ENCODE measurements around the gene PI16. TPM values are rescaled to one million over a fixed set of nuclear protein-coding genes. Genes with fewer than 3 reads are reported as not detected.
"Not testable (repeated sequence)": the region's sequence is repeated elsewhere in the genome, so short reads cannot be mapped to it uniquely, and the experiment has no call there.

PI16 gene
- total and polyA plus RNA-seq, 2 experiments from 2014 or later = 0.50 TPM; not detected in 1

- TF ChIP-seq JUNB (IDR thresholded peaks at IDR 0.05; ENCODE audit: unreplicated experiment) (no peak), EZH2 (IDR thresholded peaks at IDR 0.05; ENCODE audit: low read depth, unreplicated experiment) (no peak), ZNF331 (CRISPR knock-in tag; IDR thresholded peaks at IDR 0.05; ENCODE audit: low read depth) (no peak)
- TF ChIP-seq, protein P1, sequence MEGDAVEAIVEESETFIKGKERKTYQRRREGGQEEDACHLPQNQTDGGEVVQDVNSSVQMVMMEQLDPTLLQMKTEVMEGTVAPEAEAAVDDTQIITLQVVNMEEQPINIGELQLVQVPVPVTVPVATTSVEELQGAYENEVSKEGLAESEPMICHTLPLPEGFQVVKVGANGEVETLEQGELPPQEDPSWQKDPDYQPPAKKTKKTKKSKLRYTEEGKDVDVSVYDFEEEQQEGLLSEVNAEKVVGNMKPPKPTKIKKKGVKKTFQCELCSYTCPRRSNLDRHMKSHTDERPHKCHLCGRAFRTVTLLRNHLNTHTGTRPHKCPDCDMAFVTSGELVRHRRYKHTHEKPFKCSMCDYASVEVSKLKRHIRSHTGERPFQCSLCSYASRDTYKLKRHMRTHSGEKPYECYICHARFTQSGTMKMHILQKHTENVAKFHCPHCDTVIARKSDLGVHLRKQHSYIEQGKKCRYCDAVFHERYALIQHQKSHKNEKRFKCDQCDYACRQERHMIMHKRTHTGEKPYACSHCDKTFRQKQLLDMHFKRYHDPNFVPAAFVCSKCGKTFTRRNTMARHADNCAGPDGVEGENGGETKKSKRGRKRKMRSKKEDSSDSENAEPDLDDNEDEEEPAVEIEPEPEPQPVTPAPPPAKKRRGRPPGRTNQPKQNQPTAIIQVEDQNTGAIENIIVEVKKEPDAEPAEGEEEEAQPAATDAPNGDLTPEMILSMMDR (conservative IDR thresholded peaks at IDR 0.05; ENCODE audit: low read depth in 2 of 2) = no peak
Observed at GRCh38 chr6:36946526-36946925, 8.0 kb upstream of the PI16 start (continued).

- H4K20me1 ChIP-seq (replicated peaks; ENCODE audit: insufficient read depth) = no peaks in the 10 kb centered on the region
- H3K4me1 ChIP-seq (ENCODE audit: insufficient read depth) = peaks cover 28% of the 10 kb centered on the region
- H2AFZ ChIP-seq = peak overlapping the region; percentile 63; the same call in 1 of the 2 replicates
- H3F3A ChIP-seq (replicated peaks; ENCODE audit: low read depth) = 0 out of 2 replicates have a peak, but pooled peaks cover 3% of the 10 kb centered on the region
- H3K27ac Mint-ChIP-seq = no peak overlapping the region
- H3K4me3 ChIP-seq = no peak overlapping the region
- DNase-seq (ENCODE audit: low spot score) = no peak
- no peak overlapping the region for H3K27ac ChIP-seq (ENCODE audit: low read depth)
- no peak overlapping the region for H3K4me3 Mint-ChIP-seq
- no peaks in the 10 kb centered on the region for H3K9me3 Mint-ChIP-seq
- H3K36me3 Mint-ChIP-seq (ENCODE audit: low read depth) = no peaks in the 10 kb centered on the region
- peak; percentile 73 for ATAC-seq
- H3K36me3 ChIP-seq (ENCODE audit: insufficient read depth) = no peaks in the 10 kb centered on the region
- no peaks in the 10 kb centered on the region for H3K27me3 Mint-ChIP-seq (ENCODE audit: insufficient read depth, low read depth, poor library complexity)
- H3K9me2 ChIP-seq (ENCODE audit: insufficient read depth) = no peaks in the 10 kb centered on the region
- no peaks in the 10 kb centered on the region for H3K27me3 ChIP-seq (ENCODE audit: insufficient read depth)
- H3K4me2 ChIP-seq = no peak overlapping the region
- peaks cover 19% of the 10 kb centered on the region for H3K4me1 Mint-ChIP-seq
- no peaks in the 10 kb centered on the region for H3K79me2 ChIP-seq (replicated peaks; ENCODE audit: insufficient read depth)
- TF ChIP-seq, protein P2, sequence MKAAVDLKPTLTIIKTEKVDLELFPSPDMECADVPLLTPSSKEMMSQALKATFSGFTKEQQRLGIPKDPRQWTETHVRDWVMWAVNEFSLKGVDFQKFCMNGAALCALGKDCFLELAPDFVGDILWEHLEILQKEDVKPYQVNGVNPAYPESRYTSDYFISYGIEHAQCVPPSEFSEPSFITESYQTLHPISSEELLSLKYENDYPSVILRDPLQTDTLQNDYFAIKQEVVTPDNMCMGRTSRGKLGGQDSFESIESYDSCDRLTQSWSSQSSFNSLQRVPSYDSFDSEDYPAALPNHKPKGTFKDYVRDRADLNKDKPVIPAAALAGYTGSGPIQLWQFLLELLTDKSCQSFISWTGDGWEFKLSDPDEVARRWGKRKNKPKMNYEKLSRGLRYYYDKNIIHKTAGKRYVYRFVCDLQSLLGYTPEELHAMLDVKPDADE (IDR thresholded peaks at IDR 0.05) = no peak
- no peak for TF ChIP-seq EZH2 (IDR thresholded peaks at IDR 0.05; ENCODE audit: low read depth, unreplicated experiment)
Observed at GRCh38 chr6:36947570-36948351, 6.8 kb upstream of the PI16 start.

- not testable (repeated sequence) for H3K36me3 Mint-ChIP-seq (ENCODE audit: low read depth); H3K9me2 ChIP-seq (ENCODE audit: insufficient read depth); H3K79me2 ChIP-seq (replicated peaks; ENCODE audit: insufficient read depth); H3K27me3 ChIP-seq (ENCODE audit: insufficient read depth); H3F3A ChIP-seq (replicated peaks; ENCODE audit: low read depth); ATAC-seq; H3K4me3 Mint-ChIP-seq; H3K27ac Mint-ChIP-seq; DNase-seq (ENCODE audit: low spot score); H3K9me3 Mint-ChIP-seq; H3K36me3 ChIP-seq (ENCODE audit: insufficient read depth); H3K27me3 Mint-ChIP-seq (ENCODE audit: insufficient read depth, low read depth, poor library complexity); H4K20me1 ChIP-seq (replicated peaks; ENCODE audit: insufficient read depth)
- Histone ChIP-seq H3K27ac (ENCODE audit: low read depth) (0 out of 2 replicates have a peak overlapping the region, but pooled peaks have one; percentile 72), H3K4me3 (peak overlapping the region; percentile 8; the same call in 1 of the 2 replicates), H3K4me2 (peak overlapping the region; percentile 50), H2AFZ (peak overlapping the region; percentile 89), H3K4me1 (ENCODE audit: insufficient read depth) (peaks cover 25% of the 10 kb centered on the region)
- H3K4me1 Mint-ChIP-seq = peaks cover 23% of the 10 kb centered on the region
Observed at GRCh38 chr6:36949076-36949475, 5.5 kb upstream of the PI16 start.

Measured in GM23338 (cell line).